Small intestine (tissue), 7 donors: Measurements from ENCODE around the gene CALML5. TPM values are rescaled to one million over a fixed set of nuclear protein-coding genes. Genes with fewer than 3 reads are reported as not detected.

Source experiments
- DNase-seq, 2 donors: peaks; one replicate each; pipeline versions ENCODE4 v3.0.0 to v3.0.0-alpha.2; 2013
- FAIRE-seq: peaks from 2 replicates; lab custom pipeline; 2012; peaks lifted over from hg19 to GRCh38; lab: Jason Lieb, UNC
- H3K27ac ChIP-seq, 3 donors: one replicate each; pipeline ENCODE4 v1.5.1; 2013; ENCODE audit warnings: low read length in 2 of 3, mild to moderate bottlenecking in 2 of 3, control low read depth in 1 of 3, inconsistent platforms in 1 of 3, low read depth in 1 of 3, moderate library complexity in 1 of 3
- H3K27me3 ChIP-seq, 3 donors: one replicate each; pipeline ENCODE4 v1.6.1; 2013; ENCODE audit warnings: low read length in 3 of 3, inconsistent platforms in 1 of 3; ENCODE audit not compliant: control insufficient read depth in 3 of 3, insufficient read depth in 3 of 3
- H3K36me3 ChIP-seq, 3 donors: one replicate each; pipeline ENCODE4 v1.6.1; 2013; ENCODE audit warnings: low read length in 3 of 3, inconsistent platforms in 1 of 3, low read depth in 1 of 3, mild to moderate bottlenecking in 1 of 3, moderate library complexity in 1 of 3; ENCODE audit not compliant: control insufficient read depth in 3 of 3, insufficient read depth in 2 of 3
- H3K4me1 ChIP-seq, 3 donors: one replicate each; pipeline ENCODE4 v1.6.1; 2013; ENCODE audit warnings: low read length in 2 of 3, inconsistent platforms in 1 of 3, low read depth in 1 of 3, mild to moderate bottlenecking in 1 of 3, moderate library complexity in 1 of 3; ENCODE audit not compliant: control insufficient read depth in 3 of 3, insufficient read depth in 2 of 3
- H3K4me3 ChIP-seq, 3 donors: one replicate each; pipeline ENCODE4 v1.5.1; 2013; ENCODE audit warnings: low read length in 3 of 3, control low read depth in 1 of 3, inconsistent platforms in 1 of 3, low read depth in 1 of 3, mild to moderate bottlenecking in 1 of 3, moderate library complexity in 1 of 3
- H3K9me3 ChIP-seq, 2 donors: one replicate each; pipeline ENCODE4 v1.6.1; 2013; ENCODE audit warnings: low read depth in 1 of 2, low read length in 1 of 2; ENCODE audit not compliant: control insufficient read depth in 2 of 2, insufficient read depth in 1 of 2
- WGBS, 3 donors: extraction: QIAGEN DNeasy Blood & Tissue Kit; methylation state at CpG; one replicate each; pipeline ENCODE4 v1.1.7; 2013; 5-methylcytosine and 5-hydroxymethylcytosine counted together
- polyA plus RNA-seq, 4 donors: library from polyadenylated mRNA; stranded (reverse) in 3 of 4; unstranded in 1 of 4; fragments of 200-250 nt in 3 of 4; fragments of 120-200 nt in 1 of 4; gene quantifications; one replicate each; pipeline versions ENCODE4 v1.2.1 to v1.2.3, GENCODE V29; 2013
- donor health status: healthy with polysubstance abuse.
- donor health status: control.
- donor health status: control.
- donor health status: Bipolar disorder and iron deficiency.
- donor health status: healthy.

The CALML5 gene
- polyA plus RNA-seq, 4 donors = not detected

GRCh38 chr10:5544216-5544805, 44.9 kb upstream of the CALML5 start:
- Histone ChIP-seq H3K27ac (no peak overlapping the region), H3K27me3 (no peaks in the 10 kb centered on the region), H3K4me1 (peaks cover 19 to 66% (median 21%) of the 10 kb centered on the region in 3 donors), H3K36me3 (no peaks in the 10 kb centered on the region), H3K4me3 (no peak overlapping the region), H3K9me3 (no peaks in the 10 kb centered on the region)
- 69 to 84% (median 83%) methylated on average over 6 of the region's 6 CpGs for WGBS, 3 donors
- FAIRE-seq = no peak
- DNase-seq = no peak

DNA sequence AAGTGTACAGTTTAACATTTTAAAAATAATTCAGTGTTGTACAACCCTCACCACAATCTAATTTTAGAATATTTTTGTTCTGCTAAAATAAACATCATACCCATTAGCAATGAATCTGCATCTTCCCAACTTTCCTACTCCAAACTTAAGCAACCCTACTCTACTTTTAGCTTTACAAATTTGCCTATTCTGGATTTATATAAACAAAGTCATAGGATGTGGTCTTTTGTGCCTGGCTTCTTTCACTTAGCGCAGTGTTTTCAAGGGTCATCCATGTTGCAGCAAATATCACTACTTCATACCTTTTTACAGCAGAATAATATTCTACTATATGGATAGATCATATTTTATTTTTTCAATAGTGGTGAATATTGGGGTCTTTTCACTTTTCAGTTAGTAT, 44.3 kb upstream of the CALML5 start:
- FAIRE-seq = no peak

DNA sequence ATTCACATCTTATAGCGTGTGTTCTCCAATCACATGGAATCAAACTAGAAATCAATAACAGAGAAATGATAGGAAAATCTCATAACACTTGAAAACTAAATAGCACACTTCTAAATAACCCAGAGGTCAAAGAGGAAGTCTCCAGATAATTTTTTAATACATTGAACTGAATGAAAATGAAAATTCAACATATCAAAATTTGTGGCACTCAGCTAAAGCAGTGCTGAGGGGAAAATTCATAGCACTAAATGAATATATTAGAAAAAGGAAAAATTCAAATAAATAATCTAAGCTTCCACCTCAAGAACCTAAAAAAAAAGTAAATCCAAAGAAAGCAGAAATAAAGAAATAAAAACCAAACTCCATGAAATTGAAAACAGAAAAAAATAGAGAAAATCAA, 42.7 kb upstream of the CALML5 start:
- H3K4me1 ChIP-seq = peaks cover 10 to 50% (median 15%) of the 10 kb centered on the region in 3 donors
- H3K36me3 ChIP-seq = no peaks in the 10 kb centered on the region
- H3K27ac ChIP-seq = no peak overlapping the region
- H3K4me3 ChIP-seq = no peak overlapping the region
- no peaks in the 10 kb centered on the region for H3K9me3 ChIP-seq
- no peaks in the 10 kb centered on the region for H3K27me3 ChIP-seq
- WGBS, 3 donors = 98 to 99% (median 98%) methylated on average over 1 of the region's 1 CpG
- no peak for DNase-seq
- FAIRE-seq = no peak

More for the DNA sequence above, 44.3 kb upstream of the CALML5 start:
- no peaks in the 10 kb centered on the region for H3K27me3 ChIP-seq
- peaks cover 19 to 65% (median 21%) of the 10 kb centered on the region in 3 donors for H3K4me1 ChIP-seq
- no peaks in the 10 kb centered on the region for H3K36me3 ChIP-seq
- H3K4me3 ChIP-seq = no peak overlapping the region
- no peak for DNase-seq
- 94 to 100% (median 95%) methylated on average over 1 of the region's 1 CpG for WGBS, 3 donors
- H3K9me3 ChIP-seq = no peaks in the 10 kb centered on the region
- H3K27ac ChIP-seq = no peak overlapping the region

GRCh38 chr10:5540891-5541290, 41.5 kb upstream of the CALML5 start:
- Histone ChIP-seq H3K4me1 (peaks cover 5 to 38% (median 8%) of the 10 kb centered on the region in 3 donors), H3K27ac (peak overlapping the region in 2 of 3 donors; percentile 27 to 60), H3K36me3 (no peaks in the 10 kb centered on the region), H3K27me3 (no peaks in the 10 kb centered on the region), H3K4me3 (no peak overlapping the region), H3K9me3 (no peaks in the 10 kb centered on the region)
- 26 to 68% (median 47%) methylated on average over 3 of the region's 3 CpGs for WGBS, 3 donors
- DNase-seq (peak; percentile 66 to 74), FAIRE-seq (no peak)

DNA sequence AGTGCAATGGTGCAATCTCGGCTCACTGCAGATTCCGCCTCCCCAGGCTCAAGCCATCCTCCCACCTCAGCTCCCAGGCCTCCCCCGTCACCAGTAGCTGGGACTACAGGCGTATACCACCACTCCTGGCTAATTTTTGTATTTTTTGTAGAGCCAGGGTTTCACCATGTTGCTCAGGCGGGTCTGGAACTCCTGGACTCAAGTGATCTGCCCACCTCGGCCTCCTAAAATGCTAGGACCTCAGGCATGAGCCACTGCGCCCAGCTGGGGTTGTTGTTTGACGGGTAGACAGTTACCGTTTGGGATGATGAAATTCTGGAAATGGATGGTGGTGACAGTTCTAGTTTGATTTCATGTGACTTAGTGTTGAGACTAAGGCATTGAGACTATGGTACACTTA, 40.7 kb upstream of the CALML5 start:
- 92 to 96% (median 94%) methylated on average over 9 of the region's 9 CpGs for WGBS, 3 donors
- no peak for DNase-seq
- Histone ChIP-seq H3K27ac (no peak overlapping the region), H3K9me3 (no peaks in the 10 kb centered on the region), H3K4me3 (no peak overlapping the region), H3K4me1 (peaks cover 0 to 31% (median 5%) of the 10 kb centered on the region in 3 donors), H3K36me3 (no peaks in the 10 kb centered on the region), H3K27me3 (no peaks in the 10 kb centered on the region)
- no peak for FAIRE-seq

GRCh38 chr10:5538892-5539651, 39.7 kb upstream of the CALML5 start:
- DNase-seq (peak in 1 of 2 donors; percentile 50), FAIRE-seq (no peak)
- peaks cover 0 to 26% (median 3%) of the 10 kb centered on the region in 3 donors for H3K4me1 ChIP-seq
- H3K27me3 ChIP-seq = no peaks in the 10 kb centered on the region
- H3K27ac ChIP-seq = no peak overlapping the region
- WGBS, 3 donors = 60 to 75% (median 68%) methylated on average over 19 of the region's 19 CpGs
- no peaks in the 10 kb centered on the region for H3K9me3 ChIP-seq
- H3K4me3 ChIP-seq = no peak overlapping the region
- no peaks in the 10 kb centered on the region for H3K36me3 ChIP-seq

DNA sequence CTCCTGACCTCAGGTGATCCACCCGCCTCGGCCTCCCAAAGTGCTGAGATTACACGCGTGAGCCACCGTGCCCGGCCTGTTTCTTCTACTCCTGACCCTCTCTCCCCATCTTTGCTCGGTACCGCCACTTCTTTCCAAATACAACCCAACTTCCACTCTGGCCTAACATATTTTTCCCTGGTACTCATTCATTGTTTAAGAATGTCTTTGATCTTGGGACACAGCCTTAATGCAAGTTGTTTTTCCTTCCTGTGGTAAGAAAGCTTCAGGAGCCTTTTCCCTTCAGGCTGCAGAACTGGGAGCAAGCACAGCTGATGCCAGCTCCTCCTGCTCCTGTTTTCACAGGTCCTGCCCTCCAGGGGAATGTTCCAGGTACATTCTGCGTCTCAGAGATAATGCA, 39.1 kb upstream of the CALML5 start:
- H3K27ac ChIP-seq = no peak overlapping the region
- H3K27me3 ChIP-seq = no peaks in the 10 kb centered on the region
- H3K4me1 ChIP-seq = peaks cover 0 to 26% (median 3%) of the 10 kb centered on the region in 3 donors
- H3K36me3 ChIP-seq = no peaks in the 10 kb centered on the region
- FAIRE-seq = no peak
- no peaks in the 10 kb centered on the region for H3K9me3 ChIP-seq
- no peak overlapping the region for H3K4me3 ChIP-seq
- no peak for DNase-seq
- 81 to 90% (median 88%) methylated on average over 9 of the region's 9 CpGs for WGBS, 3 donors

DNA sequence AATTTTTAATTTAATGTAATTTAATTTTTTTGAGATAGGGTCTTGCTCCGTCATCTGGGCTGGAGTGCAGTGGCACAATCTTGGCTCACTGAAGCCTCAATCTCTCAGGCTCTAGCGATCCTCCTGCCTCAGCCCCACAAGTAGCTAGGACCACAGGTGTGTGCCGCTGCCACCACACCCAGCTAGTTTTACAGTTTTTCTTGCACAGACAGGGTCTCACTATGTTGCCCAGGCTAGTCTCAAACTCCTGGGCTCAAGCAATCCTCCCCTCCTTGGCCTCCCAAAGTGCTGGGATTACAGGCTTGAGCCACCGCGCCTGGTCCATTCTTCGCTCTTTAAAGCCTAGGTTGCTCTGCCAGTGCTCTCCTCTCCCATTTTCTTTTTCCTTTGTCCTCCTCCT, 38.3 kb upstream of the CALML5 start:
- Histone ChIP-seq H3K36me3 (no peaks in the 10 kb centered on the region), H3K27me3 (no peaks in the 10 kb centered on the region), H3K27ac (no peak overlapping the region), H3K9me3 (no peaks in the 10 kb centered on the region), H3K4me1 (peaks cover 0 to 26% (median 3%) of the 10 kb centered on the region in 3 donors), H3K4me3 (no peak overlapping the region)
- DNase-seq (no peak), FAIRE-seq (no peak)
- 82 to 89% (median 88%) methylated on average over 6 of the region's 6 CpGs for WGBS, 3 donors
